Suprapubic skin (tissue), 4 donors: ENCODE results near the gene SYNPO2.

Experiments used
- EP300 ChIP-seq: sonication (generic); formaldehyde crosslinking; IDR thresholded peaks from one replicate; pipeline ENCODE4 v1.6.1; 2017; ENCODE audit warnings: antibody characterized with exemption
- POLR2A ChIP-seq, 2 donors: fragments of 450-650 bp; IDR thresholded peaks; one replicate each; pipeline ENCODE4 v1.6.1; 2017; ENCODE audit warnings: antibody characterized with exemption in 2 of 2, mild to moderate bottlenecking in 2 of 2, moderate library complexity in 2 of 2
- POLR2AphosphoS5 ChIP-seq, 3 donors: sonication (generic); formaldehyde crosslinking; IDR thresholded peaks; one replicate each; pipeline ENCODE4 v1.6.1; 2017; ENCODE audit warnings: antibody characterized with exemption in 3 of 3
- TF ChIP-seq, protein P1 (sequence below), 2 donors: fragments of 200-600 bp in 1 of 2; fragments of 450-650 bp in 1 of 2; sonication (generic) in 1 of 2; IDR thresholded peaks; one replicate each; pipeline ENCODE4 v1.5.1; 2016 to 2019; ENCODE audit warnings: antibody characterized with exemption in 2 of 2, mild to moderate bottlenecking in 1 of 2, moderate library complexity in 1 of 2

DNA sequence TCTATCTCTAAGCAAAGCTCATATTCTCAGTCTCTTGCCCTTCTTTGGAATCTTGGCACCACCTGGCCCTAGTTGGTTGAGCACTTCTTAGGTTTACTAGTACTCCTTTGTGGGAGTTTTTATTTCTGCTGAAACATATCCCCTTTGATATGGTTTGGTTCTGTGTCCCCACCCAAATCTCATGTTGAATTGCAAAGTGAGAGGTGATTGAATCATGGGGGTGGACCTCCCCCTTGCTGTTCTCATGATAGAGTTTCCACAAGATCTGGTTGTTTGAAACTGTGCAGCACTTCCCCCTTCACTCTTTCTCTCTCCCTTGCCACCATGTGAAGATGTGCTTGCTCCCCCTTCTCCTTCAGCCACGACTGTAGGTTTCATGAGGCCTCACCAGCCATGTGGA is 22.2 kb upstream of the SYNPO2 start:
- TF ChIP-seq POLR2AphosphoS5 (IDR thresholded peaks at IDR 0.05), result no peak
- TF ChIP-seq, protein P1, sequence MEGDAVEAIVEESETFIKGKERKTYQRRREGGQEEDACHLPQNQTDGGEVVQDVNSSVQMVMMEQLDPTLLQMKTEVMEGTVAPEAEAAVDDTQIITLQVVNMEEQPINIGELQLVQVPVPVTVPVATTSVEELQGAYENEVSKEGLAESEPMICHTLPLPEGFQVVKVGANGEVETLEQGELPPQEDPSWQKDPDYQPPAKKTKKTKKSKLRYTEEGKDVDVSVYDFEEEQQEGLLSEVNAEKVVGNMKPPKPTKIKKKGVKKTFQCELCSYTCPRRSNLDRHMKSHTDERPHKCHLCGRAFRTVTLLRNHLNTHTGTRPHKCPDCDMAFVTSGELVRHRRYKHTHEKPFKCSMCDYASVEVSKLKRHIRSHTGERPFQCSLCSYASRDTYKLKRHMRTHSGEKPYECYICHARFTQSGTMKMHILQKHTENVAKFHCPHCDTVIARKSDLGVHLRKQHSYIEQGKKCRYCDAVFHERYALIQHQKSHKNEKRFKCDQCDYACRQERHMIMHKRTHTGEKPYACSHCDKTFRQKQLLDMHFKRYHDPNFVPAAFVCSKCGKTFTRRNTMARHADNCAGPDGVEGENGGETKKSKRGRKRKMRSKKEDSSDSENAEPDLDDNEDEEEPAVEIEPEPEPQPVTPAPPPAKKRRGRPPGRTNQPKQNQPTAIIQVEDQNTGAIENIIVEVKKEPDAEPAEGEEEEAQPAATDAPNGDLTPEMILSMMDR (IDR thresholded peaks at IDR 0.05), result no peak
- TF ChIP-seq POLR2A (IDR thresholded peaks at IDR 0.05), result no peak
- no peak for TF ChIP-seq EP300
